Ecto neural progenitor cell (in vitro differentiated cells): Measurements from ENCODE around the gene HOXA10.

Experiments
- DNase-seq: peaks from one replicate; pipeline ENCODE4 v3.0.0-alpha.2; 2018; ENCODE audit warnings: low spot score

Gene HOXA10

DNA sequence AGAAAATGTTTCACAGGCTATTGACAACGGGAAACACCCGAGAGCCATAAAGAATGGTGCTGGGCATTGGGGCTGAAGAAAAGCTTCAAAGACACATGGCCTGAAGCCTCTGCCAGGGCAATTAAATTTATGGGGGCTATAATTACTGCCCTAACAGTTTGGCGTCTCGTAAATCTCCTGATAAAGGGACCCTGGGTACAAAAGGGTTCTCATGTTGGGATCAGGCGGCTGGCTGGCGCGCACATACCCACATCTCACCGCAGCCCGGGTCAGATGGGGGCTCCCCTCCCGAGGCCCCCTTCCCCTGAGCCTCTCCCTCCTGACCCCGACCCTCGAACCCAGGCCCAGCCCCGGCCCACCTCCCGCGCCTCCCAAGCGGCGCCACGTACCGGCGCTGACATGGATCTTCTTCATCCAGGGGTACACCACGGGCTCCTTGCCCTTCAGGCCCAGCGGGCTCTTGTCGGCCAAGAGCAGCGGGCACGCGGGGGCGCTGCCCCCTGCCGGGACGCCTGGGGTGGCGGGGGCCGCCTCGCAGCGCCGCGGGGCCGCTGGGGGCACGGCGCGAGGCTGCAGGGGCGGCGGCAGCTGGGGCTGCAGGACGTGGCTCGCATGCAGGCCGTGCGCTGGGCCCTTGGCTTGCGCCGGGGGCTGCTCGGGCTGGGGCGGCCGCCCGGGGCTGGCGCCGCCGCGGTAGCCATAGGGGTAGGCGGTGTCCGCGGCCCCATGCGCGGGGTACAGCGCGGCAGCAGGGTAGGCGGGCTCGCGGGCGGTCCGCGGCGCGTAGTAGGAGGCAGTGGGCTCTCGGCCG lies 44.2 kb downstream of the HOXA10 start:
- DNase-seq: peak; percentile 49

- DNase-seq: peak; percentile 42
Measured at GRCh38 chr7:27128776-27129728, 45.1 kb downstream of the HOXA10 start.

- peak; percentile 23 for DNase-seq
Measured at GRCh38 chr7:27128034-27128433, 46.1 kb downstream of the HOXA10 start.

DNA sequence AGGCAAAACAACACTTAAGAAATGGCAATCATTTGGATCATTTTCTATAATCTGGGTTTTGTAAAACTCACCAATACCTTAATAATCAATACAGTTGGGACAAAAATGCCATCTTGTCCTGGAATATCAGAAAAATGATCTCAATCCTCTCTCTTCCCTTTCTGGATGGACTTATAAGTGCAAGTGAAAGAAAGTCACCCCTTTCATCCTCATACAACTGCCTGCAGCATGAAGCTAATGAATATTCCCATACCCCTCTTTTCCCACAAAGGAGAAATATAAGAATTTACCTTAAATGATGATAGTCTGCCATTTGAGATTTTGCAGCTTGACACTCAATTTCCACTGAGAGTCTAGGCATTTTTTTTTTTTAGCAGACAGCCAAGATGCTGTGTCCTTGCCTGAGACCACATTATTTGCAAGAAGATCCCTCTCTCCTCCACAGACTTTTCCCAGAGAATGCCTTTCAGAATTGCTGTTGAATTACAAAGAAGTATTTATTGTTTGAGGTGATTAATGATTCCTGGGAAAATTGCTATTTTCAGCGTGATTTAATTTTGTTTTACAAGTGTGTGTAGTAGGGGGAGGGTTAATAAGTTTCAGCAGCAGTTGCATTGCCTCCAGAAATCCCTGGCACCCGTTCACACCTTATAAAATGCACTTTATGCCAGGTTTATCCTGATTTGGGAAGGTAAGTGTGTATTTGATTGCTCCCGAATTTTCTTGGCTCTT lies 47.4 kb downstream of the HOXA10 start:
- DNase-seq: no peak

DNA sequence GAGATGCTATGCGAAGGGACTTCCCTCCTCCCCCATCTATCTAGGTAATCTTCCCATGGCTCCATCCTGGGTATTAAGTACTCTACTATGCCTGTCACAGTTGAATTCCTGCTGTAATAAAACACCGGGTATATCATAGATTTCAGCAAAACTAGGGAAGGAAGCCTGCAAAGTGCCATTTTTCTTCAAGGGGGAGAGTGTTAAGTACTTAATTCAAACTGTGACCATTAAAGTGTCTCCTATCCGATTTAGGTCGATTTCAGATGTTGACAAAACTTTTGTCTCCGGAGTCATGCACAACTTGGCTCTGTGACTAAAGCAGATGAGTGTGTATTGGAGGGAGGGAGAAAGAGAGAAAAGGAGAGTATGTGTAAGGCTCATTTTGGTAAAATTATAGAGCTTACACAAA lies 48.1 kb downstream of the HOXA10 start:
- DNase-seq: no peak

GRCh38 chr7:27124902-27125689 lies 49.0 kb downstream of the HOXA10 start:
- peak; percentile 32 for DNase-seq

DNA sequence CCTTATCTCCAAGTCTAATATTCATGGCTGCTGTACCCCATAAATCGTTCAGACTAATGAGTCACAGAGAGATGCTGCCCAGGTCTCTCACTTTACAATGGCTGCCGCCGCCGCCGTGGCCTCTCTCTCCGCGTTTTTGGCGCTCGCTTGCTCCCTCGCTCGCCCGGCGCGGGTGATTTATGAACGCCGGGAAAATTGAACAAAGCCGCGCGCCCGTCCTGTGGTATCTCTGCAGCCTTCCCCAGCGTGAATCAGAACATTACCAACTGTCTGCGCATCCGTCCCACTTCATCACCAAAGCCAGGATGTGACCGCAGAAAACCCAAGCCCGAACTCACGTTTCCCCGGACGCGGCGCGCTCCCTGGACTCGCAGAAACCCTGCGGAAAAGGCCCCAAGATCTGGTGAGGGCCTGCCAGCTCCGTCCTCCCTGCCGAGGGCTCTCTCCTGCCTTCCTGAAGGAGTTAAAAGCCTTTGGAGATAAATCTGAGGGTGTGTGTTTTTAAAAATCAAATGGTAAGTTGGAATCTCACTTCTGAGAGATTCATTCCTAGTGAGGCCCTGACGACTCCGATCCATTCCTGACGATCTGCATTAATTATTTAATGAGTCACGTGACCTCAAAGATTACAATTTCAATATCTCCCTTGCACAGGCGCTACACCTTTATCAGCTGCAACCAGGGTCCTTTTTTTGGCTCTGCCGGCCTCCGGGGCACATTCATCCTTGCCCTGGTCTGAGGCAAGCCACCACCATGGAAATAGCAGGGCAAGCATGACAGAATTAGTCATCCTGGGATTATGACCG lies 49.8 kb downstream of the HOXA10 start:
- peak; percentile 38 for DNase-seq

GRCh38 chr7:27123477-27124053 lies 50.6 kb downstream of the HOXA10 start:
- peak; percentile 46 for DNase-seq

DNA sequence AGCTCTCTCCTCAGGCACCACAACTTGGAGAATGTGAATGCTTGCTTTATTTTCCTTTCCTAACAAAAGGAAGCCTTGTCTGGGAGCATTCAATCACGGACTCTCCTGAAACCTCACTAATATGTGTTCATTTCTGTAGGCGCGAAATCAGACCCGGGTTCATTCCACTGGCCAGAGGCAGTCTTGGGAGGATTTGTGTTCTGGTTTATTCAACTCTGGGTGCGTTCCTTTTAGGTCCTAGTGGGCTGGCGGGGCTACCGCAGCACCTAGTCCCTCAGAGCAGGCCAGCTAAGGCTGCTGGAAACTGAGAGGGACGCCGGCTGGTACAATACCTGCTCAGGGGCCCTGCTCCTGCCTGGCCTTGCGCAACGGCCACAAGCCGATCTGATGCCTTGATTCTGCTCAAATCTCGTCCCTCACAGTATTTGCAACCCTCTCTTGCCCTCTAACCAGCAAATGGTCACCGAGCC lies 51.1 kb downstream of the HOXA10 start:
- peak; percentile 11 for DNase-seq

- peak; percentile 42 for DNase-seq
Measured at GRCh38 chr7:27122077-27122910, 51.8 kb downstream of the HOXA10 start.

DNA sequence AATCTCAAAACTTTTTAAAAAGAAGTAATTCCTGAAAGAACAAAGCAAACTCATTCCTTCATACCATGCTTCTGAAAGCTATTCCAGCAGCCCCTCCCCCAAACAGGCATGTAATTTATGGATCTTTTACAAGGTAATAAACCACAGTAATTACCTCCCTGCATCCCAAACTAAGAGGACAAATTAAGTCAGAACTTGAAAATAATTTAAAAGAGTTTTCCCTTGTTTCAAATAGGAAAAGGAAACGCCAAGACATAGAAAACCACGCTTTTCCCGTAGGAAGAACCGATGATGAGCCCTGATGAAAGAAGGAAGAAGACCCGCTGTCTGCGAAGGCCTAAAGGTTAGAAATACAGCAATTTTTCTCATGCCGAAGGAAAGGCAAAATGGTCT lies 52.4 kb downstream of the HOXA10 start:
- no peak for DNase-seq
